ENCODE data around the gene DNASE2. TPM values are rescaled to one million over a fixed set of nuclear protein-coding genes. Genes with fewer than 3 reads are reported as not detected.

DNASE2 gene
- total RNA-seq, 1 experiment from 2014 or later, result 23.8 TPM

DNA sequence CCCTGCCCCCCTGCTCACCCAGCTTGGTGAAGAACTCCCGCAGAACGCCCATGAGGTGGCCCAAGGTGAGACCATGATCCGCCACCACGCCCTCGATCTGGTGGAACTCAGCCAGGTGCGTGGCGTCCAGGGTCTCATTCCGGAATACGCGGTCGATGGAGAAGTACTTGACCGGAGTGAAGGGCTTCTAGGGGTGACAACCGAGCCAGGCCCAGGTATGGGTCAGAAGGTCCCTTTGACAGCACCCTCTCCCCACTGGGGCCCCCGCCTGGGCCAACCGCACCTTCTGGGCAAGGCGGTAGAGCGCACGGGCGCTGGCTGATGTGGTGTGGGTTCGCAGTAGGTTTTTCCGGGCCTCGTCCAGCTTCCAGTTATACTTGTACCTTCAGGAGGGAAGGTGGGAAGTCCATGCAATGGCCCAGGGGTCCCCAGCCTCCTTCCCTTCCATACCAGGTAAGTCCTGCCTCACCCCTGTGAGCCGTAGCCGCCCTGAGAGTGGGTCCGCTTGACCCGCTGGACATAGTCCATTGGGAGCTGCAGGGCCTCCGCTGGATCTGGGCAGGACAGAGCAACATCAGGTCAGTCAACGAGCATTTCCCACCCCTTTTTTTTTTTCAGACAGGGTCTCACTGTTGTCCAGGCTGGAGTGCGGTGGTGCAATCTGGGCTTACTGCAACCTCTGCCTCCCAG lies 43.5 kb upstream of the DNASE2 start:
- Histone ChIP-seq H4K91ac (ENCODE audit: insufficient read length, low read depth, low read length) (no peak overlapping the region), H2BK5ac (ENCODE audit: insufficient read length, low read length) (no peak overlapping the region), H2BK20ac (ENCODE audit: low read depth, low read length, poor library complexity, severe bottlenecking) (no peak overlapping the region), H2AFZ (ENCODE audit: low read length) (no peak overlapping the region), H2BK120ac (ENCODE audit: low read depth, low read length, poor library complexity, severe bottlenecking) (no peak overlapping the region), H3K23ac (ENCODE audit: insufficient read length, low read depth, low read length) (no peak overlapping the region), H4K20me1 (ENCODE audit: control insufficient read depth, insufficient read depth, insufficient read length) (peaks cover 5% of the 10 kb centered on the region), H4K8ac (replicated peaks; ENCODE audit: insufficient read length, low read depth, low read length) (no peak overlapping the region), H3K79me2 (ENCODE audit: insufficient read depth, low read length) (no peaks in the 10 kb centered on the region), H2BK12ac (ENCODE audit: insufficient read length, low read depth, low read length) (no peak overlapping the region), H3K56ac (ENCODE audit: insufficient read length, low read depth, low read length) (no peak overlapping the region), H3K23me2 (ENCODE audit: insufficient read length, low read depth, low read length, poor library complexity, severe bottlenecking) (no peaks in the 10 kb centered on the region), H2BK15ac (ENCODE audit: low read depth, low read length) (no peak overlapping the region), H3K4ac (ENCODE audit: low read depth, low read length) (no peak overlapping the region), H3K79me1 (ENCODE audit: insufficient read depth, low read depth, low read length, poor library complexity, severe bottlenecking) (no peaks in the 10 kb centered on the region), H3K27ac (ENCODE audit: insufficient read length, low read depth, low read length) (no peak overlapping the region), H3K4me2 (ENCODE audit: insufficient read depth, insufficient read length, low read length) (no peak overlapping the region), H4K5ac (ENCODE audit: insufficient read length, low read depth, low read length) (no peak overlapping the region), H3K9me3 (ENCODE audit: control insufficient read depth, low read depth, low read length) (no peaks in the 10 kb centered on the region), H3K14ac (ENCODE audit: insufficient read depth, low read length) (no peak overlapping the region), H3T11ph (ENCODE audit: low read length) (no peak overlapping the region), H3K4me1 (ENCODE audit: insufficient read depth, low read length) (no peaks in the 10 kb centered on the region), H3K27me3 (ENCODE audit: insufficient read depth, low read length) (no peaks in the 10 kb centered on the region), H3K9ac (ENCODE audit: extremely low read depth, insufficient read length, low read length) (no peak overlapping the region), H2AK5ac (ENCODE audit: insufficient read length, low read length) (no peak overlapping the region), H3K18ac (ENCODE audit: insufficient read length, low read depth, low read length) (no peak overlapping the region)
- Mint-ChIP-seq H3K27ac (no peak overlapping the region), H3K27me3 (ENCODE audit: low read depth) (no peaks in the 10 kb centered on the region; the same call in 1 of the 2 replicates), H3K36me3 (ENCODE audit: insufficient read depth in 1 of 3, low read depth in 3 of 3) (peaks cover 57 to 71% (median 66%) of the 10 kb centered on the region in 3 experiments; a peak in 6 of 7 replicates), H3K4me1 (no peaks in the 10 kb centered on the region), H3K4me3 (no peak overlapping the region), H3K9me3 (no peaks in the 10 kb centered on the region)
- WGBS (ENCODE audit: extremely low coverage, insufficient read length, low lambda C conversion rate), result no CpG with 5 or more reads among the region's 29 CpGs
- no peak for DNase-seq
- TF ChIP-seq, protein P1, sequence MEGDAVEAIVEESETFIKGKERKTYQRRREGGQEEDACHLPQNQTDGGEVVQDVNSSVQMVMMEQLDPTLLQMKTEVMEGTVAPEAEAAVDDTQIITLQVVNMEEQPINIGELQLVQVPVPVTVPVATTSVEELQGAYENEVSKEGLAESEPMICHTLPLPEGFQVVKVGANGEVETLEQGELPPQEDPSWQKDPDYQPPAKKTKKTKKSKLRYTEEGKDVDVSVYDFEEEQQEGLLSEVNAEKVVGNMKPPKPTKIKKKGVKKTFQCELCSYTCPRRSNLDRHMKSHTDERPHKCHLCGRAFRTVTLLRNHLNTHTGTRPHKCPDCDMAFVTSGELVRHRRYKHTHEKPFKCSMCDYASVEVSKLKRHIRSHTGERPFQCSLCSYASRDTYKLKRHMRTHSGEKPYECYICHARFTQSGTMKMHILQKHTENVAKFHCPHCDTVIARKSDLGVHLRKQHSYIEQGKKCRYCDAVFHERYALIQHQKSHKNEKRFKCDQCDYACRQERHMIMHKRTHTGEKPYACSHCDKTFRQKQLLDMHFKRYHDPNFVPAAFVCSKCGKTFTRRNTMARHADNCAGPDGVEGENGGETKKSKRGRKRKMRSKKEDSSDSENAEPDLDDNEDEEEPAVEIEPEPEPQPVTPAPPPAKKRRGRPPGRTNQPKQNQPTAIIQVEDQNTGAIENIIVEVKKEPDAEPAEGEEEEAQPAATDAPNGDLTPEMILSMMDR (conservative IDR thresholded peaks at IDR 0.05), result no peak

Measured in H9 (cell line).